ENCODE data around the gene ANKRD33B.

Gene ANKRD33B

DNA sequence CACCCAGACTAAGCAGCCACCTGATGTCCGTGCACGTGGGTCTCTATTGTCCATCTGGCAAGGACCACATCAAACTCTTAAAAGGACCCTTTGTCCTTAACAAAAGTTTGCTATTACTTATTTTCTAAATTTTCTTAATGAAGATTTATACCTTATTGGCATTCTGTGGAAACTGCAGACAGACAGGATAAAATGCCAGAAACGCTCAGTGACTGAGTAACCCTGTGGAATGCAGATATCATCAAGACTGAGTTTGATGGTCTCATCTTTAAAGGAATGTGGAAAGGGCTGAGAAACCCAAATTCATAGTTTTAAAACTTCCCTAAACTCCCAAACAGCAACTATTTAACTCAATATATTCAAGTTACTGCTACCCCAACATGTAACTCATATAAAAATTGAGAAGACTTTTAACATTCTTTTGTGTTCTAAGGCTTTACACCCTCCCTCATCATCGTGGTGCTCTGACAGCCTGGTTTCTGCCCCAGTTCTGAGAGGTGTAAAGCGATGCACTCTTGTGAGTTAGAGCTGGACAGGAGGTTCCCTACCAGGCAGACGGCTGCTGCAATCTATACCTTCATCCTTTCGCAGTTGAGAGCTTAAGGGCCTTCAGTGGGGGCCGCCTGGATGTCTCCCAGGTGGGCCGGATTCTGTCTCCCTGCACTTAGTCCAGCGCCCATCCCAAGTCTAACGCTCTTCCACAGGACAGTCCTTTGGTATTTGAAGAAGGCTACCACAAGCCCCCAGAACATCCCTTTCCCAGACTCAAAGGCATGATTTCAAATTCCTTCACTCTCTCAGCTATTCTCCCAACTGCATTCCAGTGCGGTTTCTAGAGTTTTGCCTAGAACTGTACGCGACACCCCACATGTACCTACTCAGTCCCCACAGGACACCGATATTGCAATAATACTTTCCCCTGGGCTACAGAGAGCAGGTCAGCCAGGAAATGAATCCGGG lies 128.2 kb downstream of the ANKRD33B start:
- Mint-ChIP-seq H3K36me3 (peaks cover 8% of the 10 kb centered on the region), H3K4me3 (no peak overlapping the region), H3K9me3 (no peaks in the 10 kb centered on the region), H3K27ac (no peak overlapping the region), H3K27me3 (no peaks in the 10 kb centered on the region), H3K4me1 (peaks cover 11% of the 10 kb centered on the region)
- no peak for DNase-seq
- CTCF ChIA-PET: interaction anchor here (0.8 to 3.4 kb wide), 4 partner anchors 10 to 239 kb away, joined by 3 to 47 read pairs (median 6); no protein-coding TSS in a partner anchor

DNA sequence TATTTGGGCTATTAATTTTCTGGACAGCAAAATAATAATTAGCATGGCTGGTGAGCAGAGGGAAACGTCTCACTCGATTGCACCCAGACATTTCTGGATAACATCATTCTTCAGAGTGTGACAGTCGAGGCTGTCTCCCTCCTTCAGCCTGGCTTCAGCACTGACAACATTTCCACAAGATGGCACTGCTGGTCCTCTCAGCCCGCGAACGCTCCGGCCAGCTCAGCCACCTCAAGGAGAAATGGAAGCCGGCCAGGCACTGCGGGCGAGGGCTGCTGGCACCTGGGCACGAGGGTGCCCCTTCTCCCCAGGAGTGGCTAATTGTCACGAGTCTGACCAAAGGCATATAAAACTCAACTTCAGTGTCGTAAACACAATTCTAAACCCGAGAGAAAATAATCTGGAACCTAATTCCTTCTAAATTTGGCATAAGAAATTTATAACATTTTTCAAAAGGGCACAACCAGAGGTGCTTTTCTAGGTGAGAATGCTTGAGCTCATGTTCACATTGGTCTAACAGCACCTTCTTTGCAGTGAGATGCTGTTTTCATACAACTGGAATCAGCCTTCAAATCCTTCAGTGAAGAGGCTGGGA lies 131.3 kb downstream of the ANKRD33B start:
- CTCF ChIA-PET: interaction anchor here (1.2 kb wide), 2 partner anchors 68 to 241 kb away, joined by 3 to 4 read pairs; no protein-coding TSS in a partner anchor

DNA sequence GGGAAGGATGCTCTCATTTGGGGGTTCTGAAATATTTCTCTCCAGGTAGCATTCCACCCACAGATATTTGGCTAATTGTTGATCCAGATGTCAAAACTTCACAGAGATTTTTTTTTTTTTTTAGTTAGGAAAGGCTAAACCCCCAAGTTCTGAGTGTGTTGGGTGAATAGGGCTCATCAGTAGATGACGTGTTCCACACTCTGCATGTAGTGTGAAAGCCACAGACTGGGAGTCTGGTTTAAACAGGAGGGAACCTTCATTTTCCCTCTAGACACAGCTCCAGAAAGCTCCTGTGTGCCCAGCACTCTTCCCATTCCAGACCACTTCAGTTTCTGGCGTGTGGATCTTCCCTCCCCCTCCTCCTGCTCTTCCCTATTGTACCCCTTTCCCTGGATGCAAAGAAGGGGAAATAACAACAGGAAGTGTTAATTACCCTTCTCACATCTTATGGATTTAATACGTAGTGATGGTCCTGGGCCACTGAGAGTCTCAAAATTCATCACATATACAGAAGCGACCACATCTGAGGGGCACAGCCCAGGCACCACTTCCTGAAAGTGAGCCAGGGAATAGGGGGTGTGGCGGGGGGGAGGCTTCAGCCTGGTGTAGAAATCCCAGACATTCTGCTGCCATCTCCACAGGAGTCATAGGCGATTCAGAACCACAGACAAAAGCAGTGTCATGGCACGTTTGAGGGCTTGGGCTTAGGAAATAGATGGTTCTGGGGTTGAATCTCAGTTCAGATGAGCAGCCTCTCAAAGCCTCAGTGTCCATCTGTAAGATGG lies 132.1 kb downstream of the ANKRD33B start:
- H3K36me3 Mint-ChIP-seq: peaks cover 2% of the 10 kb centered on the region
- H3K9me3 Mint-ChIP-seq: no peaks in the 10 kb centered on the region
- CTCF ChIA-PET: interaction anchor here (0.7 to 1.2 kb wide), 3 partner anchors 68 to 293 kb away, joined by 3 to 4 read pairs (median 3); no protein-coding TSS in a partner anchor
- DNase-seq: no peak
- peak overlapping the region; percentile 40 for H3K27ac Mint-ChIP-seq
- peaks cover 11% of the 10 kb centered on the region for H3K4me1 Mint-ChIP-seq
- H3K4me3 Mint-ChIP-seq: no peak overlapping the region
- H3K27me3 Mint-ChIP-seq: no peaks in the 10 kb centered on the region

More for the DNA sequence above, 131.3 kb downstream of the ANKRD33B start:
- Mint-ChIP-seq H3K36me3 (peaks cover 2% of the 10 kb centered on the region), H3K4me1 (peaks cover 11% of the 10 kb centered on the region), H3K27ac (no peak overlapping the region), H3K27me3 (no peaks in the 10 kb centered on the region), H3K9me3 (no peaks in the 10 kb centered on the region), H3K4me3 (no peak overlapping the region)
- no peak for DNase-seq

DNA sequence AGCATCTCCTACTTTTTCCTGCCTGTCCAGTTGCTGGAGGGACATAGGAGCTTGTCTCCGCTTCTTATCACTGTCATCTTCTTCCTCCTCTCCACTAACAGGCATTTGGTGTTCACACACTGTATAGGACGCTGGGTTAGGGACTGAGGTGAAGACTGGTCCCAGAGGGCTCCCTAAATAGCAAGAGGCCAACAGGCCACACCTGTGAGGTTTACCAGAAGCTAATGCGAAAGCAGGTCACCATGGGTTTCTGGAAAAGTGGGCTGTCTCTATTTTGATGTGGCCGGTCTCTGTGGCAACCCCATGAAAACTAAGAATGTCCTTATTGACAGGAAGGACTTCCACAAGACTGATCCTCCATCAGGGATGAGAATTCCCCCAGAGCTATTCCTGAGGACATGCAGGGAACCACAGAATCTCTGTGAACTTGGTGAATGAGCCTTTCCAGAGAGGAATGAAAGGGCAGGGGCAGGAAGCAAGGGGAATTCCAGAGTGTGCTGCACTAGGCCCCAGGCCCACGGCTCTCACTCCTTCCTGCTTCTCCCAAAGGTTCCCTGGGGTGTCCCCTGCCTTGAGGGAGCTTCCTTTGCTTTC lies 135.5 kb downstream of the ANKRD33B start:
- CTCF ChIA-PET: no interaction called here
- no peak overlapping the region for H3K4me3 Mint-ChIP-seq
- H3K27ac Mint-ChIP-seq: no peak overlapping the region

DNA sequence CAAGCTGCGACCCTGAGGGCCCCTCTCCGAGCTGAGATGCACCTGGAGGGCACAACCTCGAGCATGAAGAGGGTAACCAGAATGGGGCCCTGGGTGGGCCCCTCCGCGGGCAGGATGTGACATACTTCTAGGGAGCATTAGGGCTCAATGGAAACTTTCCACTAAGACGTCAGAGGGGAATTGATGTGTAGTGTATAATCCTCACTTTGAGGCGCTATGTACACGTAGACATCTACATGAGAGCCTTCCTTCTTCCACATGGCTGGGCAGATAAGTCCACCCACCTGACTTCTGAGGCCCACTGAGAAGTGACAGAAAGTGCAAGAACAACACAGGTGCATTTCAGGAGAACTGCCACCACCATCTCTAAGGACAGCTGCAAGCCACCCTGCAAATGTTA lies 136.1 kb downstream of the ANKRD33B start:
- CTCF ChIA-PET: no interaction called here
- Mint-ChIP-seq H3K27ac (no peak overlapping the region), H3K27me3 (no peaks in the 10 kb centered on the region), H3K4me1 (peaks cover 21% of the 10 kb centered on the region), H3K4me3 (no peak overlapping the region), H3K9me3 (no peaks in the 10 kb centered on the region), H3K36me3 (peaks cover 3% of the 10 kb centered on the region)
- no peak for DNase-seq

More for the DNA sequence above, 135.5 kb downstream of the ANKRD33B start:
- Mint-ChIP-seq H3K27me3 (no peaks in the 10 kb centered on the region), H3K4me1 (peaks cover 16% of the 10 kb centered on the region), H3K9me3 (no peaks in the 10 kb centered on the region), H3K36me3 (peaks cover 3% of the 10 kb centered on the region)
- no peak for DNase-seq

DNA sequence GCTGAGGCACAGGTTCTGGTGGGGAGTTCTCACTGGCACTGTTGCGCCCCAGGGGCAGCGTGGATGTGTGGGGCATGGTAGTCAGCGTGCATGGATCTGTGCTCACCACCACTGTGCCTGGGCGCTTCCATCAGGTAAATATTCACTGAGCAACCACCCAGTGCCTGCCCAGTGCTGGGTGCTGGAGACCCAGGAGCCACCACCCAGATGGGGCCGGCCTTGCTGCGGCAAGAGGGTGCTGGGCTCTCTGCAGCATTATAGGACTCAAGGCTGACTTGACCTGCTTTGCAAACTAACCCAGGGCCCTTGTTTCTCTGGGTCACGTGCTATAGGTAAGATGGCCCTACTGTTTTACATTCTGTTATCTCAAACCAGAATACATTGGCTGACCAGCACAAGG lies 136.6 kb downstream of the ANKRD33B start:
- no peak for DNase-seq
- no peaks in the 10 kb centered on the region for H3K27me3 Mint-ChIP-seq
- H3K4me3 Mint-ChIP-seq: no peak overlapping the region
- peaks cover 3% of the 10 kb centered on the region for H3K36me3 Mint-ChIP-seq
- CTCF ChIA-PET: no interaction called here
- H3K9me3 Mint-ChIP-seq: no peaks in the 10 kb centered on the region
- H3K4me1 Mint-ChIP-seq: peaks cover 24% of the 10 kb centered on the region
- no peak overlapping the region for H3K27ac Mint-ChIP-seq

DNA sequence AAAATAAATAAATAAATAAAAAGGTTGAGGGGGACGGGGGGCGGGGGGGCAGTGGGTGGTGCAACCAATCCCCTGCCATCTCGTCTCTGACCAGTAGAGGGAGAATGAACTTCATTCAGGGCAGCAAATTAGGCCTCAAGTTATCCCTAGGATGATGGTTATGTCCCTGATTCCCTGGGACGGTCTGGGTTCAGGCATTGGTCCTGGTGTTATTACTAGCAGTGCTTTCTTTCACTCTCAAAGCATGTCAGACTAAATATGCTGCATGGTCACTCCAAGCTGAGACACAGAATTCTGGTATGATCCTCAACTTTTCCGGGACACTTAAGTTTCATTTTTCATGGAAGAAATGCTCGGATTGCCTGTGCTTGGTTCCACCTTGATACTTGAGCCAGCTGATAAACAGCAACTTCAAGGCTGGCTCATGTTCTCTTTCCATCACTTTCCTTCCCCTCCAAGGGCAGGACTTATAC lies 137.7 kb downstream of the ANKRD33B start:
- H3K36me3 Mint-ChIP-seq: peaks cover 1% of the 10 kb centered on the region
- no peak overlapping the region for H3K4me3 Mint-ChIP-seq
- no peaks in the 10 kb centered on the region for H3K9me3 Mint-ChIP-seq
- no peak overlapping the region for H3K27ac Mint-ChIP-seq
- DNase-seq: peak; percentile 38
- no peaks in the 10 kb centered on the region for H3K27me3 Mint-ChIP-seq
- CTCF ChIA-PET: interaction anchor here (1.0 to 1.8 kb wide), 6 partner anchors 8 to 261 kb away, joined by 3 to 8 read pairs (median 4); no protein-coding TSS in a partner anchor
- H3K4me1 Mint-ChIP-seq: peaks cover 21% of the 10 kb centered on the region

DNA sequence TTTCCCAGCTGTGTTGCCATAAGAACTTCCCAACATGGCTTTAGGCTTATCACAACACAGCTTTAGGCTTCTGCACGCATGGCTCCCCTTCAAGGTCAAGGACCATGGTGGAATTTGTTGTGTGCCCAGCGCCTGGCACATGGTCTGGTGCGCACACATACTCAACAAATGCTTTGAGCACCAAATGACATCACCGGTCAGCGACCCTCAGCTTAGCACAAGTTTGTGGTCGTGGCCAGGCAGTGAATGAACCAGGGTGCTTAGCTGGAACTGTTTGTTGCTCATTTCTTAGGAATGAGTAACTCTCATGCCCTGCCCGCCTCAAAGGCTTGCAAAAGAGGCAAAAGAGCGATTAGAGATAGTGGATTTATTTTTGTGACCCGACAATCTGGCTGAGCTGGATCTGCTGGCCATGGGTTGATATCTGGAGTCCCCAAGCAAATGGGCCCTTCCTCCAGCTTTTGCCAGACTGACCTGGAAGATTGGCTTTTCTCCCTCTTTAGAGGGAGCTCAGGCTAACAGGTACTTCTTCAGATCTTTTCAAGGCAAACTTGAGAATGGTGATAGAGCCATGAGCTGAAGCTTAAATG lies 138.3 kb downstream of the ANKRD33B start:
- no peaks in the 10 kb centered on the region for H3K9me3 Mint-ChIP-seq
- peaks cover 20% of the 10 kb centered on the region for H3K4me1 Mint-ChIP-seq
- H3K27ac Mint-ChIP-seq: no peak overlapping the region
- no peak overlapping the region for H3K4me3 Mint-ChIP-seq
- H3K36me3 Mint-ChIP-seq: peaks cover 1% of the 10 kb centered on the region
- no peaks in the 10 kb centered on the region for H3K27me3 Mint-ChIP-seq
- CTCF ChIA-PET: interaction anchor here (0.6 to 1.8 kb wide), 8 partner anchors 9 to 1023 kb away, joined by 3 to 8 read pairs (median 3); no protein-coding TSS in a partner anchor
- no peak for DNase-seq

DNA sequence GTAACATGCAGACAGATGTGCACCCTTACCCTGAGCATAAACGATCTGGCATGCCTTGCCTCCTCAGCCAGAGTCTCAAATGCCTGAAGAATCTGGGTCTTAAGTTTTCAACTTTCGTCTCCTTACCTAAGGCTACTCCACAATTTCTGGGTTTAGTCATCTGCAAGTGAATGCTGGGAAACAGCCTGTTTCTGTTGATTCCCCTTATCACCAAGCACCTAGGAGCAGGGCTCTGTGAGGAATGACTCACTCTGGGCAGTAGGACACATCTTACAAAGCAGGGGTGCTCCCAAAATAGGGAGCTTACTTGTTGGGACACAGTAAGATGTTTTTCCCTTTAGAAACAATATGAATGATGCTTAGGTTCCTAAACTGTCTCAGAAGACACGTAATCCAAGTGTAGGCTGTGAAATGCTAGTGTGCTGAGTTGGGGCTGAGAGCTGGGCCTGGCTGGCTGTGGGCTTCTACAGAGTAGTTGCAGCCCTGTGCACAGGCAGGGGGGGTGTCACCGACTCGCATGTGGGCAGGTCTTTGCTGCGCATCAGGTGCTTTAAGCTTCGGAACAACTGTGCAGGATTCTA lies 139.1 kb downstream of the ANKRD33B start:
- Mint-ChIP-seq H3K27me3 (no peaks in the 10 kb centered on the region), H3K9me3 (no peaks in the 10 kb centered on the region), H3K4me1 (peaks cover 20% of the 10 kb centered on the region), H3K36me3 (peaks cover 1% of the 10 kb centered on the region), H3K4me3 (no peak overlapping the region), H3K27ac (no peak overlapping the region)
- DNase-seq: no peak
- CTCF ChIA-PET: interaction anchor here (0.6 to 1.8 kb wide), 4 partner anchors 8 to 248 kb away, joined by 3 to 8 read pairs (median 4); no protein-coding TSS in a partner anchor

DNA sequence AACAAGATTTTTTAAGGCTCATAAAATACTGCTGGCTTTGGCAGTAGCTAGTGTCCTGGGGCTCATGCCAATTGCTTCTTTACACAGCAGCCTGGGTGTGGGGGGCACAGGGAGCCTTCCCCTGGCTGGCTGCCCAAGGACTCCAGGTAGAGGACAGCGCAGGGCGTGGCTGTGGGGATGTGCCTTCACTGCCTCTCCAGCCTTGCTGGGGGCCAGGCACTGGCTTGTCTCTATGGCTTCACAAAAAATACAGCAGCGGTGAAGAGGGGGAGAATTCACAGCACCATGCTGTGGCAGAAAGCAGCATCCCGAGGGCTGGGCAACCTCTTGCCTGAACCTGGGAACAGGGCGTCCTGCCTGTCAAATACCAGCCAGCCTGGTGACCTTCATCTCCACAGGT lies 139.8 kb downstream of the ANKRD33B start:
- DNase-seq: no peak
- no peak overlapping the region for H3K4me3 Mint-ChIP-seq
- no peak overlapping the region for H3K27ac Mint-ChIP-seq
- CTCF ChIA-PET: no interaction called here
- no peaks in the 10 kb centered on the region for H3K9me3 Mint-ChIP-seq
- H3K27me3 Mint-ChIP-seq: no peaks in the 10 kb centered on the region
- peaks cover 20% of the 10 kb centered on the region for H3K4me1 Mint-ChIP-seq
- peaks cover 1% of the 10 kb centered on the region for H3K36me3 Mint-ChIP-seq

DNA sequence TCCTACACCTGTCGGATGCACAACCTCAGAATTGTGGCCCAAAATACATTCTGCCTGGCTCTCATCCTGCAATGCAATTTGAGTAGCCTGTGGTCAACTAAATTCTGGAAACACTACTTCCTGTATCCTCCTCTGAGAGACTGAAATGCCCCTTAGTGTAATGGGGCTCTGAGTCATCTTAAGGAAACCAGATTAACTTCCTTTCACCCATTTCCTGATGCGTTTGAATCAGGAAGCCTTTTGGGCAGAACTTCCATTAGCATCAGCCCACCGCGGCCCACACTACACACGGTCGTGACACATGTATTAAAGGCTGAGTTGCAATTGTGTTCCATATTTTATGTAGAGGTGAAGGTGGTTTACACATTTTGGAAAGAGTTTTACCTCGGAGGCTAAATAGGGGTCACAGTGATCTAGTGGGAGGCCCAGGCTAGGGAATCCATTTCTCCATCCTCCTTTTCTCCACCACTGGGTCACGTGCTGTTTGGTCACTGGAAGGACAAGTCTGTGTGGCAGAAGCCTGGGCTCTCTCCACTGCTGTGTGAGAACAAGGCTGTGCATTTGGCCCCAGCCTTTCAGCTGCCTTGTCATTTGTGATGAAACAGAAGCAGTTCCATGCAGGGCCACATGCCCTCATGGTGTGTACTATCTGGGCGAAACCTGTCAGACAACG lies 141.2 kb downstream of the ANKRD33B start:
- Mint-ChIP-seq H3K36me3 (peaks cover 1% of the 10 kb centered on the region), H3K27ac (peak overlapping the region; percentile 43), H3K9me3 (no peaks in the 10 kb centered on the region), H3K4me1 (peaks cover 20% of the 10 kb centered on the region), H3K4me3 (no peak overlapping the region), H3K27me3 (no peaks in the 10 kb centered on the region)
- CTCF ChIA-PET: no interaction called here
- DNase-seq: no peak

DNA sequence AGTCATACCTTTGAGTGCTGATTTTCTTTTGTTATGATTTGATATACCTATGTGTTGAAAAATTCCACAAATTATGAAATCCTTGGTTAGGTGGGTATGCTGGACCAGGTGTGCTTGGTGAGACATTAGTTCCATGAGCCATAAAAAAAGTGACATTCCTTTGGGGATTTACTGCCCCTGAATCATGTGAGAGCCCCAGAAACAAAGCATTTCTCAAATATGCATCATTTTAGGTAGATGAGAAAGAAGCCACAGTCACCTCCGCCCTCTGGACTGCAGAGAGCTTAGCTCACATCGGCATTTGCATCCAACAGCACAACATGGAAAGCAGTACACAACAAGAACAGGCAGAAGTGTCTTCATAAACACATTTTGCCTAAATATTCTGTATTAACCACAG lies 141.9 kb downstream of the ANKRD33B start:
- no peak for DNase-seq
- no peak overlapping the region for H3K4me3 Mint-ChIP-seq
- peaks cover 1% of the 10 kb centered on the region for H3K36me3 Mint-ChIP-seq
- no peaks in the 10 kb centered on the region for H3K9me3 Mint-ChIP-seq
- H3K27ac Mint-ChIP-seq: no peak overlapping the region
- peaks cover 20% of the 10 kb centered on the region for H3K4me1 Mint-ChIP-seq
- H3K27me3 Mint-ChIP-seq: no peaks in the 10 kb centered on the region
- CTCF ChIA-PET: interaction anchor here (1.1 kb wide), 1 partner anchor 253 kb away, joined by 3 read pairs; no protein-coding TSS in a partner anchor

Measured in activated naive CD4-positive, alpha-beta T cell treated with anti-CD3 and anti-CD28 coated beads, Interleukin-2, amount 10 ng/mL, durations not matched to agents 7 days and 5 days (primary cell).